Measurements from ENCODE around the gene MCF2L.

MCF2L gene

GRCh38 chr13:113014752-113015745, 46.0 kb downstream of the MCF2L start:
- TF ChIP-seq CTCF (IDR thresholded peaks at IDR 0.05; ENCODE audit: low read depth, low read length) = no peak
- H3K4me3 ChIP-seq (ENCODE audit: low read depth, low read length) = no peak overlapping the region

- TF ChIP-seq CTCF (IDR thresholded peaks at IDR 0.05; ENCODE audit: low read depth, low read length) = no peak
- no peak overlapping the region for H3K4me3 ChIP-seq (ENCODE audit: low read depth, low read length)
Measured at GRCh38 chr13:113015826-113016525, 47.0 kb downstream of the MCF2L start.

- H3K4me3 ChIP-seq (ENCODE audit: low read depth, low read length) = no peak overlapping the region
- no peak for TF ChIP-seq CTCF (IDR thresholded peaks at IDR 0.05; ENCODE audit: low read depth, low read length)
Measured at GRCh38 chr13:113016526-113017295, 47.7 kb downstream of the MCF2L start.

DNA sequence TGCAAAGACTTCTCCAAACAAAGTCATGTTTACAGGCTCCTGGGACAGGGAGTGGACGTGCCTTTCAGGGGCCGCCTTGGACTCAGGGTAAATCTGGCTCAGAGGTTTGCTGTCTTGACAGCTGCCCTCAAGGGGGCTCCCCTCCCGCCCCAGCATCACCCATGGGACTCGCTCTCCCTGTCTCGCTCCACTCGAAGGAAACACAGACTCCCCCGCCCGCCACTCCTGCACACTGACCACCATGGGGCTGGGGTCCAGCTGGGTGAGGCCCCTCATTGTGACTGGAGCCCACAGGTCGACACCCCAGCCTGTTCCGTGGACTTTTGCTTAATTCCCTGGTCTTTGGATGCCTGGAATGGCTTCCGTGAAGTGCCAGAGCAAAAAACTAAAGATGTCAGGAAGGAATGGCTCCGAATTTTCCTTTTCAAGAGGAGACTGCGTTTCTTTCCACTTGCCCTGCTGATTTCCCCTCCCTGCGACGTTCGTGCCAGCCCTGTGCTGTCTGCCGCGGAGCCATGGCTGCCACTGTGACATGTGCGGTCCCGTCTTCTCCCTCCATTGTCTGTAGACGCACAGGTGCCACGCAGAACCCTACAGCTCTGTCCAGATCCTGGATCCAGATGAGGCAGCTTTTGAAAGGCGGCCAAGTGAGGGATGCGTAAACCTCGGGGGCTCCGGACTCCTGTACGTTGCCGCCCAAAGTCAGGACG, 48.6 kb downstream of the MCF2L start:
- H3K4me3 ChIP-seq (ENCODE audit: low read depth, low read length) = no peak overlapping the region
- TF ChIP-seq CTCF (IDR thresholded peaks at IDR 0.05; ENCODE audit: low read depth, low read length) = no peak

DNA sequence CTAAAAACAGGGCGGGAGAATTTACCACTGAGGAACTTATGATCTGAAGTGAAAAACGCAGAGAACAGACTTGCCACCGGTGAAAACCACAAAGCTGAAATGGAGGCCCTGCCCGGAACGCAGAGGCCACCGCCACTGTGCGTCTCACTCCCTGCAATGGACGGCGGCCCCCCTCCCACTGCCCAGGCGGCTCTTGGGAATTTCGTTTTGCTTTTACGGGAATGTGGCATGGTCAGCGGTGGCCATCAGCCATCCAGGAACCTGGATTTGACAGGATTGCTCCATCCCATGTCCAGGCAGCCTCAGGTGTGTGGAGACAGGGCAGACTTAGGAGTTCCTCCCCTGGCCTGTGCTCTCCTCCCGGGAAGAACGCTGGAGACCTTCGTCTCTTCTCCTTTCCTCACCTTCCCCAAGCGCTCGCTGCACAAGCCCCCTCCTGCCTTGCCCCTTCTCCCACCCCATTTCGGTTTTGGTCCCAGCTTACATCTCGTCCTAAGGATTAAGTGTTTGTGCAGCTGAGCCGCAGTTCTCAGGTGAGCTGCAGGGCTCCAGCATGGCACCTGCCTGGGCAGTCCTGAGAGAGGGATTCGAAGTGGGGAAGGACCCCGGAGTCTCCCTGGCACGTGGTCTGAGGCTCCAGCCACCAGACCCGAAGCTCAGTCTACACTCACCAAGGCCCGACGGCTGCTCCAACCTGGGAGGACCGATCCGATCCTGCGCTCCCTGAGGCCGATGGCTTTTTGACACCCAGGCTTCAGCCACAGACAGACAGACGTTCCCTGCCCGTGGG, 49.9 kb downstream of the MCF2L start:
- no peak for TF ChIP-seq CTCF (IDR thresholded peaks at IDR 0.05; ENCODE audit: low read depth, low read length)
- H3K4me3 ChIP-seq (ENCODE audit: low read depth, low read length) = no peak overlapping the region
